Colonic mucosa (tissue), 4 donors: ENCODE data around the gene PDILT. TPM values are rescaled to one million over a fixed set of nuclear protein-coding genes. Genes with fewer than 3 reads are reported as not detected.

Experiments
- DNase-seq: peaks from one replicate; pipeline ENCODE4 v3.0.0-alpha.2; 2020
- H3K27ac ChIP-seq: fragments of 200-600 bp; one replicate; pipeline ENCODE4 v1.8.0; 2021
- H3K27me3 ChIP-seq: fragments of 200-600 bp; one replicate; pipeline ENCODE4 v1.8.0; 2021
- H3K36me3 ChIP-seq: fragments of 200-600 bp; one replicate; pipeline ENCODE4 v1.8.0; 2021
- H3K4me1 ChIP-seq: fragments of 200-600 bp; one replicate; pipeline ENCODE4 v1.8.0; 2021; ENCODE audit warnings: mild to moderate bottlenecking
- H3K4me3 ChIP-seq: fragments of 200-600 bp; one replicate; pipeline ENCODE4 v1.8.0; 2021
- H3K9ac ChIP-seq, 2 donors: one replicate each; pipeline ENCODE4 v1.7.0; 2013; ENCODE audit warnings: control low read depth in 2 of 2, low read depth in 2 of 2, low read length in 2 of 2
- H3K9me3 ChIP-seq: fragments of 200-600 bp; one replicate; pipeline ENCODE4 v1.8.0; 2021
- CTCF ChIP-seq: fragments of 200-600 bp; IDR thresholded peaks from one replicate; pipeline ENCODE4 v1.8.0; 2022; ENCODE audit warnings: antibody characterized with exemption, mild to moderate bottlenecking
- intact Hi-C: fragments of 100-400 bp; cut with DNase I; formaldehyde crosslinking; loops from one replicate; pipeline ENCODE4 v1.14.1; 2022
- total RNA-seq, 2 donors: library from RNA; stranded (reverse); fragmentation: NEBNext Ultra II Directional in 1 of 2; extraction: Animal tissue kit (Norgen Biotek cat#: 25700) in 1 of 2; gene quantifications; one replicate each; pipeline ENCODE4 v1.2.1, GENCODE V29; 2021
- donor health status: healthy.
- donor health status: DM: no; HTN: no; CAD: no.
- donor health status: DM: no; HTN: no; CAD: no.

The PDILT gene
- total RNA-seq, 2 donors from 2014 or later: not detected

DNA sequence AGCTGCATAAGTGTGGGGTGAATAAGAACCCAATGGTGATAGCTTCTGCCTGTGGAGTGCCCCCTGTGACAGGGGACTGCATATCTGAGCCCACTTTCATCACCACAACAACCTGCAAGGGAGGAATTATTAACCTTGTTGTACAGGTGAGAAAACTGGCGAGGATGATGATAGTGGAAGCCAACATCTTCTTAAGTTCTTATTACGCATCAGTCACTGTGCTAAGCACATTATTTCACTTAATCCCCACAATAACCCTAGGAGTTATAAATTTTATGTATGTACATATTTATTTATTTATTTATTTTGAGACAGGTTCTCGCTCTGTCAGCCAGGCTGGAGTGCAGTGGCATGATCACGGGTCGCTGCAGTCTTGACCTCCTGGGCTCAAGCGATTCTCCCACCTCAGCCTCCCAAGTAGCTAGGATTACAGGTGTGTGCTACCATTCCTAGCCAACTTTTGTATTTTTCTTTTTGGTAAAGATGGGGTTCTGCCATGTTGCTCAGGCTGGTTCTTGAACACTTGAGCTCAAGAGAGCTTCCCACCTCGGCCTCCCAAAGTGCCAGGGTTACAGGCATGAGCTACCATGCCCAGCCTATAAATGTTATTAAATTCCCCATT, 7.6 kb downstream of the PDILT start:
- Histone ChIP-seq H3K27ac (no peak overlapping the region), H3K9ac (no peak overlapping the region), H3K4me1 (peaks cover 3% of the 10 kb centered on the region), H3K27me3 (no peaks in the 10 kb centered on the region), H3K36me3 (no peaks in the 10 kb centered on the region), H3K9me3 (no peaks in the 10 kb centered on the region), H3K4me3 (no peak overlapping the region)
- DNase-seq: no peak
- TF ChIP-seq CTCF: no peak
- intact Hi-C loops: no loop called here

DNA sequence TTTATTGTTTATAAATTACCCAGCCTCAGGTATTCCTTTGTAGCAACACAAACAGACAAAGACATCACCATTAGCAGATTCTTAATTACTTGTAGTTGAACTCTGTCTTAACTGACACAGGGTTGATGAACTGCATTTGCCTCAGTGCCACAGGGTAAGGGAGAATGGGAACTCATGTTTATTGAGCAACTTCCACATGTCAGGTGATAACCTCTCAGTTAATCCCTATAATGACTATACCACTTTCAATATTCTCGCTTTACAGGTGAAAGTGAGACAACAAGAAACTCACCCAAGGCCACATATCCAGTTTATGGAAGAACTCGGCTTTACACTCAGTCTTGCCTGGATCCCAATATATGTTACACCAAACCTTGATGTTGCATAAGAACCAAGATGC, 8.6 kb downstream of the PDILT start:
- Histone ChIP-seq H3K27ac (no peak overlapping the region), H3K27me3 (no peaks in the 10 kb centered on the region), H3K36me3 (no peaks in the 10 kb centered on the region), H3K4me3 (no peak overlapping the region), H3K9me3 (no peaks in the 10 kb centered on the region), H3K9ac (no peak overlapping the region), H3K4me1 (peaks cover 3% of the 10 kb centered on the region)
- DNase-seq: no peak
- TF ChIP-seq CTCF: no peak
- intact Hi-C loops: no loop called here

- DNase-seq: peak; percentile 30
- Histone ChIP-seq H3K9ac (no peak overlapping the region), H3K9me3 (no peaks in the 10 kb centered on the region), H3K4me1 (peaks cover 3% of the 10 kb centered on the region), H3K27ac (no peak overlapping the region), H3K4me3 (no peak overlapping the region), H3K36me3 (no peaks in the 10 kb centered on the region), H3K27me3 (no peaks in the 10 kb centered on the region)
- TF ChIP-seq CTCF: no peak
- intact Hi-C loops: no loop called here
Observed at GRCh38 chr16:20393801-20394577, 10.5 kb downstream of the PDILT start.

GRCh38 chr16:20391045-20391444, 13.5 kb downstream of the PDILT start:
- peaks cover 3% of the 10 kb centered on the region for H3K4me1 ChIP-seq
- H3K4me3 ChIP-seq: no peak overlapping the region
- no peaks in the 10 kb centered on the region for H3K27me3 ChIP-seq
- H3K36me3 ChIP-seq: no peaks in the 10 kb centered on the region
- no peak overlapping the region for H3K27ac ChIP-seq
- intact Hi-C loops: no loop called here
- no peak for TF ChIP-seq CTCF
- DNase-seq: no peak
- H3K9ac ChIP-seq: no peak overlapping the region
- no peaks in the 10 kb centered on the region for H3K9me3 ChIP-seq

- TF ChIP-seq CTCF: no peak
- H3K27me3 ChIP-seq: no peaks in the 10 kb centered on the region
- H3K9ac ChIP-seq: no peak overlapping the region
- no peak for DNase-seq
- H3K4me1 ChIP-seq: peaks cover under 1% of the 10 kb centered on the region
- intact Hi-C loops: no loop called here
- H3K9me3 ChIP-seq: no peaks in the 10 kb centered on the region
- H3K36me3 ChIP-seq: no peaks in the 10 kb centered on the region
- H3K4me3 ChIP-seq: no peak overlapping the region
- H3K27ac ChIP-seq: no peak overlapping the region
Observed at GRCh38 chr16:20388854-20389253, 15.7 kb downstream of the PDILT start.
